ENCODE results near the gene BCL11B. TPM values are rescaled to one million over a fixed set of nuclear protein-coding genes. Genes with fewer than 3 reads are reported as not detected.

BCL11B gene
- total and polyA plus RNA-seq, 9 of the 15 experiments (the other 6 are each of a cell fraction or from before 2014, with no cell fraction given): 0.09 TPM; not detected in 8

DNA sequence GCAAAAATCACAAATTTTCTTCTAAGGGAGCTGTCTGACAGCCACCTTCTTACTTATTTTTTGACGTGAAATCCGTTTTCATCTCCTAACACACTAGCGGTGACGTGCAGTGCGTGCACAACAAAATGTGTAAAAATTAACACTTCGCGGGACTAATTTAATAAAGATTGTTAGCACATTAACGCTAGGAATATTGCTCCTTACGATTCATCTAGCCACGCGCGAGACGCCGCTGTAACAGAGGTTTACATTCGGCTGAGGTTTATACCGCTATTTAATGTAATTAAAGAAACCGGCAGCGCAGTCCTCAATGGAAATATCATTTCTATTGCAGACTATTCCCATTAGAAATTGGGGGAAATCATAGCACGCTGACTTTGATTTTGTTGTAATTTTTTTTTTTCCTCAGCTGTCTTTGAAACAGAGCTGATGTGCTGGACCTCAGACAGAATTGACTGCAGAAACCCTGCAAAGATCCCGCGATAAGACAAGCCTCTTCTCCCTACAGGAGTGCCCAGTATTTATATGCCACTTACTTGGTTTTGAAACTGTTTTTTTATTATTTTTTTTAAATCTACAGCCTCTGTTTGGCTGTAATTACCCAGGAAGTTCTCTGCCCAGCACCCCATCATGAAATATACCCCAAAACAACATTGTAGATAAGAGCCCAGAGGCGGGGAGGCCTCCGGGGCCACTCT lies 31.2 kb downstream of the BCL11B start:
- CTCF ChIA-PET (ENCODE audit: low intra/inter-chr PET ratio): no interaction called here
- intact Hi-C loops (cut with micrococcal nuclease): no loop called here
- no peak for FAIRE-seq
- no TSS peak for BruUV-seq (replicated peaks)
- 4% methylated on average over 20 of the region's 23 CpGs for WGBS (ENCODE audit: insufficient coverage, low coverage, missing lambda C conversion rate)
- H3K9me1 ChIP-seq (ENCODE audit: control insufficient read depth, insufficient read depth, low read length): no peaks in the 10 kb centered on the region
- no peaks in the 10 kb centered on the region; a peak in 1 of 5 replicates for H3K4me1 ChIP-seq (replicated peaks in 1 of 2; ENCODE audit: control insufficient read depth in 2 of 2, insufficient read depth in 2 of 2, low read length in 2 of 2)
- no peak overlapping the region for H3K4me3 ChIP-seq
- H4K20me1 ChIP-seq (replicated peaks; ENCODE audit: control insufficient read depth, insufficient read depth, low read length): no peaks in the 10 kb centered on the region
- no peak overlapping the region for H3K27ac ChIP-seq (ENCODE audit: extremely low read depth, low read depth, low read length)
- peaks cover 5 to 8% of the 10 kb centered on the region in 2 experiments; a peak in 2 of 5 replicates for H3K27me3 ChIP-seq (ENCODE audit: control insufficient read depth in 2 of 2, insufficient read depth in 2 of 2, low read length in 2 of 2)
- in situ Hi-C loops (cut with MboI): no loop called here
- POLR2A ChIA-PET: interaction anchor here (0.7 kb wide), 2 partner anchors 12 to 32 kb away, joined by 3 read pairs; no protein-coding TSS in a partner anchor
- H3K79me2 ChIP-seq (ENCODE audit: control insufficient read depth, insufficient read depth, low read length): no peaks in the 10 kb centered on the region
- H3K36me3 ChIP-seq (ENCODE audit: control insufficient read depth, insufficient read depth, low read length): no peaks in the 10 kb centered on the region
- no peak for ATAC-seq
- no peak overlapping the region for H2AFZ ChIP-seq (ENCODE audit: low read depth, low read length)
- no peak for DNase-seq (ENCODE audit: extremely low read depth in 1 of 4, low spot score in 3 of 4)
- H3K9me3 ChIP-seq (replicated peaks; ENCODE audit: control insufficient read depth, insufficient read depth, low read depth, low read length): no peaks in the 10 kb centered on the region
- H3K9ac ChIP-seq (ENCODE audit: insufficient read depth in 1 of 2, low read depth in 2 of 2, low read length in 2 of 2): no peak overlapping the region
- H3K4me2 ChIP-seq (ENCODE audit: insufficient read depth, low read length): no peak overlapping the region
- TF ChIP-seq, protein P1, sequence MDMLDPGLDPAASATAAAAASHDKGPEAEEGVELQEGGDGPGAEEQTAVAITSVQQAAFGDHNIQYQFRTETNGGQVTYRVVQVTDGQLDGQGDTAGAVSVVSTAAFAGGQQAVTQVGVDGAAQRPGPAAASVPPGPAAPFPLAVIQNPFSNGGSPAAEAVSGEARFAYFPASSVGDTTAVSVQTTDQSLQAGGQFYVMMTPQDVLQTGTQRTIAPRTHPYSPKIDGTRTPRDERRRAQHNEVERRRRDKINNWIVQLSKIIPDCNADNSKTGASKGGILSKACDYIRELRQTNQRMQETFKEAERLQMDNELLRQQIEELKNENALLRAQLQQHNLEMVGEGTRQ (CRISPR knock-in tag; IDR thresholded peaks at IDR 0.05): no peak
- TF ChIP-seq ELF2 (CRISPR knock-in tag; IDR thresholded peaks at IDR 0.05): no peak
- TF ChIP-seq ZNF780A (CRISPR knock-in tag; IDR thresholded peaks at IDR 0.05): no peak
- TF ChIP-seq KLF1 (tag; IDR thresholded peaks at IDR 0.05): no peak
- no peak for TF ChIP-seq ASH1L (IDR thresholded peaks at IDR 0.05; ENCODE audit: borderline replicate concordance, low read depth, partially characterized antibody)
- TF ChIP-seq ZNF408 (CRISPR knock-in tag; IDR thresholded peaks at IDR 0.05; ENCODE audit: low read depth): no peak
- no peak for TF ChIP-seq LEF1 (IDR thresholded peaks at IDR 0.05)
- TF ChIP-seq KHSRP (IDR thresholded peaks at IDR 0.05): no peak
- no peak for TF ChIP-seq KDM4B (IDR thresholded peaks at IDR 0.05; ENCODE audit: borderline replicate concordance in 2 of 2, low read depth in 1 of 2)
- TF ChIP-seq GTF2A2 (tag; IDR thresholded peaks at IDR 0.05): no peak
- TF ChIP-seq POLR2B (IDR thresholded peaks at IDR 0.05; ENCODE audit: low read depth, partially characterized antibody): no peak
- no peak for TF ChIP-seq HDGF (IDR thresholded peaks at IDR 0.05)
- no peak for TF ChIP-seq MYBL2 (IDR thresholded peaks at IDR 0.05; ENCODE audit: low read depth)
- TF ChIP-seq MYBL2 (CRISPR knock-in tag; IDR thresholded peaks at IDR 0.05; ENCODE audit: borderline replicate concordance): no peak
- TF ChIP-seq, protein P2, sequence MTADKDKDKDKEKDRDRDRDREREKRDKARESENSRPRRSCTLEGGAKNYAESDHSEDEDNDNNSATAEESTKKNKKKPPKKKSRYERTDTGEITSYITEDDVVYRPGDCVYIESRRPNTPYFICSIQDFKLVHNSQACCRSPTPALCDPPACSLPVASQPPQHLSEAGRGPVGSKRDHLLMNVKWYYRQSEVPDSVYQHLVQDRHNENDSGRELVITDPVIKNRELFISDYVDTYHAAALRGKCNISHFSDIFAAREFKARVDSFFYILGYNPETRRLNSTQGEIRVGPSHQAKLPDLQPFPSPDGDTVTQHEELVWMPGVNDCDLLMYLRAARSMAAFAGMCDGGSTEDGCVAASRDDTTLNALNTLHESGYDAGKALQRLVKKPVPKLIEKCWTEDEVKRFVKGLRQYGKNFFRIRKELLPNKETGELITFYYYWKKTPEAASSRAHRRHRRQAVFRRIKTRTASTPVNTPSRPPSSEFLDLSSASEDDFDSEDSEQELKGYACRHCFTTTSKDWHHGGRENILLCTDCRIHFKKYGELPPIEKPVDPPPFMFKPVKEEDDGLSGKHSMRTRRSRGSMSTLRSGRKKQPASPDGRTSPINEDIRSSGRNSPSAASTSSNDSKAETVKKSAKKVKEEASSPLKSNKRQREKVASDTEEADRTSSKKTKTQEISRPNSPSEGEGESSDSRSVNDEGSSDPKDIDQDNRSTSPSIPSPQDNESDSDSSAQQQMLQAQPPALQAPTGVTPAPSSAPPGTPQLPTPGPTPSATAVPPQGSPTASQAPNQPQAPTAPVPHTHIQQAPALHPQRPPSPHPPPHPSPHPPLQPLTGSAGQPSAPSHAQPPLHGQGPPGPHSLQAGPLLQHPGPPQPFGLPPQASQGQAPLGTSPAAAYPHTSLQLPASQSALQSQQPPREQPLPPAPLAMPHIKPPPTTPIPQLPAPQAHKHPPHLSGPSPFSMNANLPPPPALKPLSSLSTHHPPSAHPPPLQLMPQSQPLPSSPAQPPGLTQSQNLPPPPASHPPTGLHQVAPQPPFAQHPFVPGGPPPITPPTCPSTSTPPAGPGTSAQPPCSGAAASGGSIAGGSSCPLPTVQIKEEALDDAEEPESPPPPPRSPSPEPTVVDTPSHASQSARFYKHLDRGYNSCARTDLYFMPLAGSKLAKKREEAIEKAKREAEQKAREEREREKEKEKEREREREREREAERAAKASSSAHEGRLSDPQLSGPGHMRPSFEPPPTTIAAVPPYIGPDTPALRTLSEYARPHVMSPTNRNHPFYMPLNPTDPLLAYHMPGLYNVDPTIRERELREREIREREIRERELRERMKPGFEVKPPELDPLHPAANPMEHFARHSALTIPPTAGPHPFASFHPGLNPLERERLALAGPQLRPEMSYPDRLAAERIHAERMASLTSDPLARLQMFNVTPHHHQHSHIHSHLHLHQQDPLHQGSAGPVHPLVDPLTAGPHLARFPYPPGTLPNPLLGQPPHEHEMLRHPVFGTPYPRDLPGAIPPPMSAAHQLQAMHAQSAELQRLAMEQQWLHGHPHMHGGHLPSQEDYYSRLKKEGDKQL (CRISPR knock-in tag; IDR thresholded peaks at IDR 0.05; ENCODE audit: borderline replicate concordance): no peak
- no peak for TF ChIP-seq RBM17 (IDR thresholded peaks at IDR 0.05; ENCODE audit: borderline replicate concordance, low read depth, low read length)
- TF ChIP-seq ZNF79 (CRISPR knock-in tag; IDR thresholded peaks at IDR 0.05; ENCODE audit: low read depth): no peak
- no peak for TF ChIP-seq NR2C1 (IDR thresholded peaks at IDR 0.05)
- no peak for TF ChIP-seq NR2C1 (tag; IDR thresholded peaks at IDR 0.05)
